HG02943 (cell line): Measurements from ENCODE around the gene CREB3.

ENCODE experiments used
- ATAC-seq: cut with Tn5 transposase; IDR thresholded peaks from one replicate; pipeline ENCODE4 v1.9.1; 2021; ENCODE audit warnings: mild to moderate bottlenecking, low read depth, moderate library complexity; ENCODE audit not compliant: unreplicated experiment

Gene CREB3

DNA sequence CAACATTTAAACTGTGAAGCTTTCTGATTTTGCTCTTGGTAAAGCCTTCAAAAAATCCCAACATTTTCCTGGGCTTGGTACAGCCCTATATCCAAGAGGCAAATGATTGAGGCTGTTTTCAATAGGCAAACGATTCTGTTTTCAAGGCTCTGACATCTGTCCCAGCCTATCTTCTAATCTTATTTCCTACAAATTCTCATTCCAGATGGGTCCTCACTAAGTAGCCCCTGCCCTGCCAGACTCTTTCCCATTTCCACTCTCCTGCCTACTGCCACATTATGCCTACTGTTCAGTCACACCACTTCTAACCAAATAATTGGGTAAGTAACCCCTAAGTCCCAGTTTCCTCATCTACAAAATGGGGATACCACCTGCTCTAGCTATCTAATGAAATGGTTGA, 13.1 kb downstream of the CREB3 start:
- no peak for ATAC-seq

DNA sequence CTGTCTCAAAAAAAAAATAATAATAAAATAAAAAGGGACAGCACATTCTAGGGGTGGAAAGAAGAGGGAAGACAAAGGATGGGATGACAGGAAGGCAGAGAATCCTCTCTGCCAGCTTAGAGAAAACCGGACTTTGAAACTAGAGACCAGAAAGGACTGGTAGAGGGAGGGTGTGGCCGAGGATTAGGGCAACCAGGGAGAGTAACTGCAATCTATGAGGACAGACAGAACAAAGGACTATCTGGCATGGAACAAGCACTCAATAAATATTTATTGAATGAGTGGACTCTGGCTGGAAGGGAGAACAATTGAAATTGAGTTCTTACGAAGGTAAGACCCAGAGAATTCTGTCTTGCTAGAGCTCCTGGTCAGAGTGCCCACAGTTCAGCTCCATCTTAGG, 14.1 kb downstream of the CREB3 start:
- no peak for ATAC-seq

GRCh38 chr9:35748242-35748857, 15.9 kb downstream of the CREB3 start:
- ATAC-seq, result no peak

DNA sequence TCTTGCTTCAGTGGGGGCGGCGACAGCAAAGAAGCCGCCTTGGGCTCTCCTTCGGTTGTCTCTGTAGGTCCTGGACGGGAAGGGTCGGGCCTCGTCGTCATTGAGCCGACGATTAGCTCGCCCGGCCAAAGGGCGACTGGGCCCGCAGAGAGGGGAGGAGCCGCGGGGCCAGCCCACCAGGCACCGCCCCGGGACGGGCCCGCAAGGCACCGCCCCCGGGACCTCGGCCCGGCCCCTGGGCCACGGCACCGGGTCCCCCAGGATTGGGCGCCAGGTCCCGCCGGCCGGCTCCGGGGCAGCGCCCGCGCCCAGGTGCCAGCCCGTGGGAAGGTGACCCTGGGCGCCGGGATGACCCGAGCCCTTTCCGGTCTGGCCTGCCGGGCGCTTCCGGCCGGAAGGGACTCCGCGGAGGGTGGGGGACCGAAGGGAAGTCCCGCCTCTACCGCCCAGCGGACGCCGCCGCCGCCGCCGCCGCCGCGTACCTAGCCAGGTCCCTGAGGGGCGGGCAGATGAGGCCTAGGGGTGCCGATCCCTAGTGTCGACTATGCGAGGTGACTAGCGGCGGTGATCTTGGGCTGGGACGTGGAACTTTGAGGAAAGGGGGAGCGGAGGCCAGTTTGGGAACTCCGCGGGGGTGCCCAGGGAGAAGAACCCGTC, 16.5 kb downstream of the CREB3 start, which contains the start of the genes GBA2 and RGP1:
TSS of gene GBA2 (minus strand) at position 371 of the 657 bp plus-strand sequence. CDS start 524 bp downstream, outside the sequence.
TSS of gene RGP1 (plus strand) at position 430 of the 657 bp plus-strand sequence. CDS start 469 bp downstream, outside the sequence.
- peak; percentile 60 for ATAC-seq

GRCh38 chr9:35749515-35750255, 17.2 kb downstream of the CREB3 start:
- peak; percentile 36 for ATAC-seq

DNA sequence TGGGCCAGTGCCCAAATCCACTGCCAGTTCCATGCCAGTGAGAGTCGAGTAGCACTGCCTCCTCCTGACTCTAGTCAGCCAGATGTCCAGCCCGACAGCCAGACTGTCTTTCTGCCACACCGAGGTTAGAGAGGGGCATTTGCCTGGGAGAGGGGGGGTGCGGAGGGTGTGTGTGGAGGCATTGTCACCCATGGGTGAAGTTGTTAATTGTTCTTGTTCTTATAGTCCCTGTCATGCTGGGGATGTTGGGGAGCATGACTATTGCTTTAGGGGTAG, 17.7 kb downstream of the CREB3 start:
- no peak for ATAC-seq

DNA sequence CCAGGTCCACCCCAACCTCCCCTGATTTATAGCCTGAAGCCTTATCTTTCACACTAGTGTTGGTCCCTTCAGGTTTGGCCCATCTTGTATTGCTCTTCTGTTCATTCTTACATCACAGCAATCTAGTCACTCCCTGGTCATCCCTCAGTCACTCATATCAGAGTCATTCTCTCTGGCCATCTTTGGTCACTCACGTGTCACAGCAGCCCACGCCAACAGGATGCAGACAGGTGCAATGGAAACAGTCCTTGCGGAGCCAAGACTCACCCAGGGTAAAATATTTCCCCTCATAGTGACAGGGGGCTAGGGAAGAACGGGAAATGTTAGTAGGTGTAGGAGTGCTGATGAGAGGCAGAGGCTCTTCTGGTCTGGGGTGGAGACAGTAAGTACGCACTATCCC, 21.0 kb downstream of the CREB3 start:
- ATAC-seq, result no peak

DNA sequence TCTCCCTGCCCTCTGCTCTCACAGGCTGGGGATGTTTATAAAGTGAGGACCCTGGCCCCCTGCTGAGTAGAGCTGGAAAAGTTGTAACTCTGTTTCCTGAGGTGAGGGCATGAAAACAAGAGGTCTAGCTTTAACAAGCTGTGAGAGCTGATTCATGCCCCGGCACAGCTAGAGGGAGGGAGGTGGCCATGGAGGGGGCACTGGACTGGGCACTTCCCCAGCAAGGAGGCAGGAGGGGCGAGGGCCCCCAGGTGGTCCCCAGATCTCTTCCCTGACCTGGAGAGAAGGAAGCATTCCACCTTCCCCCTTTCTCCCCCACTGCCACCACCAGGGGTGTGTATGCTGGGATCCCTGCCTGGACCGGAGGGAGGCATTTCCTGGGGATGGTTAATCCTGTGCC, 21.8 kb downstream of the CREB3 start, which contains the start of gene MSMP:
TSS of gene MSMP (minus strand) at position 13 of the 400 bp plus-strand sequence. CDS start 147 bp downstream, outside the sequence.
- no peak for ATAC-seq

GRCh38 chr9:35755071-35755470, 22.6 kb downstream of the CREB3 start:
- no peak for ATAC-seq

DNA sequence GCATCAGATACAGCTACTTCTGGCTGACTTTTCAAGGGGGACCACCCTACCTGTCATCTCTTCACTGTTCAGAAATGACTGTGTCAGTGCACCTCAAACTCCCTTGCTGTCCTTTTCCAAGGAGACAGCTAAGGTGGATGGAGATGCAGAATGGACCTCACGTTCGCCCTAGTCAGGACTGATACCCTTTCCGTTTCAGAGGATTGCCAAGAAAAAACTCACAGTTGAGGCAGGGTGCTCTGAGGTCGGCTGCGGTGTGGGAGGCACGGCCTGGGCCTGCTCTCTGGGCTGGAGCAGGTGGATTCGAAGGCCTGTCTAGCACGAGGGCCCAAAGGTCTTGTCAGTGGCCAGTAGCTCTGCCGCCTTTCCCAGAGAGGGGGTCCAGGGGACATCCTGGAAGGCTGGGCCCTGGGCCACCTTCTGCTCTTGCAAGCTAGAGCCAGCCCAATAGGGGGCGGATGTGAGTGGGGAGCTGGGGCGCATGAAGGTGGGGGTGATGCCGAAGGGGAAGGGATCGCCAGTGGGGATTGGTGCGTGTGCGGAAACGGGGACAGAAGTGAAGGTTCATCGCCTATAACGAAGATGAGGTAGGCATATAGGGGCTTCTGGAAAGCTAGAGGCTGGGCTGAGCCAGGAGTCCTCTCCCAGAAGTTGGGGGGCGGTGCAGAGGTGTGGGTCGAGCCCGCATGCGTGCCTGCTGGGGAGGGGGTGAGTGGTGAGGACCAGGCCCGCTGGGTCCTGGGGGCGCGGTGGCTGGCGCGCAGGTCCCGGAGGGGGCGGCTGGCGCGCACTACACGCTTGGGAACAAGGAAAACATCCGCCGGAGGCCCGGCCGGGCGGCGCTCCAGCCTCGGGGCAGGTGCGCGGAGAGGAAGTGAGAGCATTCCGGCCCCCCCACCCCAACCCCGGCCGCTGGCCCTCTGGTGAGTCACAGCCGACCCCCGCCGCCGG, 24.1 kb downstream of the CREB3 start:
- ATAC-seq, result peak; percentile 52

DNA sequence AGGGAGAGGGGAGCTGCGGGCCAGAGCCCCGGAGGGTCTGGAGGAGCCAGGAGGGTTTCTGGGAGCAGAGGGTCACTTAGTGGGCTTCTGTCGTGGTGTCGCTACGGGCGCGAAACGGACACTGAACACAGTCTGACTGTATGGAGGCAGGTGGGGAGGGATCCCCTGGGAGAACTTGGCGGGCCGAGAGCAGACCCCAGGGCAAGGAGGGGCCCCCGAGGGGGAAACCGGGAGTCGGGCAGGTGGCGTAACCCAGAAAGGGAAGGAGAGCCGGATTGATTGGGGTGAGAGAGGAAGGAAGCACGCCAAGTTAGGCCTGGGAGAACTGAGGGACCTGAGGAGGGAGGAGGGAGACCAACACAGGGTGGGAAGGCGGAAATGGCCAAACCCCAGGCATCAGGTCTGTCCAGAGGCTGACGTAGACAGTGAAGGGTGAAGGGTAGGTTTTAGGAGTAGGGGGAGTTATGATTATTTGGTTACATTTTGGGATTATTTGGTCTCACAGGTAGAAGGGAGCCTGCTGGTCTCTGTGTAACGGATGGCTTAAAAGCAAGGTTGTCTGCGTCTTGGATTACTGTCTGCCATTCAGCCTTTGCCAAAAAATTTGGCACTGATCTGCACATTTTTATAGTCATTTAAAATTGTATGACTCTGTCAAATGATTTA, 24.9 kb downstream of the CREB3 start:
- ATAC-seq, result peak; percentile 48

DNA sequence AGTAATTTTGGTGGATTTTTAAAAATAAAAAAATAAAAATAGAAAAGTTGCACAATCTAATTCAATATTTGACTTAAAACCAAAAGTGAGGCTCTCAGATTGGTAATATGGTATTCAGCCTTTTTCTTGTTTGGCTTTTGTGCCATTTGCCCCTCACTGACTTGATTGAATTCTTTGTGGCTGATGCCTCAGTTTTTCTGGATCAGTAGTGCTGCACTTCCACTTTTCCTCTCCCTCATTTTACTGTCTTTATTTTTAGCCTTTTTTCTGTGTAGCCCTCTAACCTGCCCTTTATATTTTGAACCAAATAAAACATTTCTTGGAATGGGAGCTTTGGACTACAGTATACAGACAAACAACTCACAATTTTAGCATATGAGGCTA, 25.4 kb downstream of the CREB3 start:
- ATAC-seq, result no peak

GRCh38 chr9:35758475-35759050, 26.1 kb downstream of the CREB3 start:
- no peak for ATAC-seq

GRCh38 chr9:35759795-35760194, 27.3 kb downstream of the CREB3 start:
- ATAC-seq, result no peak

DNA sequence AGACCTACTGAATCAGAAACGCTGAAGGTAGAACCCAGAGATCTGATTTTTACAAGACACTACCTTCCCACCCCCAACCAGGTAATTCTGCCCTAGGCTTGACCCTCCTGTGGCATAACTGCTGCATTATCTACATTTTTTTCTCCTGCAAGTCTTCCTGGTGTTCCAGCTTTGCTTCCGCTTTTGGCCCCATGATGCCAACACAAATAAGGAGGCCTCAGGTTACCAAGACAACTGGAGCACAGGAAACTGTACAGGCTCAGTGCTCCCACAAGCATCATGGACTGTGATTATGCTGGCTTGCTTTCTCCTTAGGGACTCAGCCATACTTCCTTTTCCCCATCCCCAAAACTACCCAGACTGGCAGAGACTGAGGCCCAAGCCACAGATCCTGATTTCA, 28.2 kb downstream of the CREB3 start:
- no peak for ATAC-seq

DNA sequence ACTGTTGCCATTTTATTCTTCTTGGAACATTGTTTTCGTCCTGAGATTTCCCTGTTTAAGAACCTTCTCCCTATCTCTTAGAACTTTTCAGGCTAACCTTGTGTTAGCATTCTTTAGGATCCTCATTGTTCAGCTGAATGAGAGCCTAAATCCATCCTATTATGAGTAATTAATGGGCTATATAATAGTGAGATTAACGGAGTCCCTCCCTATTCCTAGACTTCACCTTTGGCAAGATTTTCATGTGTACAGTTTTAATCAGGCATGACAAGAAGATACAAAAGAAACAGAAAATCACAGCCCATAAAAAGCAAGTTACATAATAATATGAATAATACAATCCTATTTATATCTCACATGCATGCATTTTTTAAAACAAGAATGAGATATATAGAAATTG, 30.7 kb downstream of the CREB3 start:
- no peak for ATAC-seq

DNA sequence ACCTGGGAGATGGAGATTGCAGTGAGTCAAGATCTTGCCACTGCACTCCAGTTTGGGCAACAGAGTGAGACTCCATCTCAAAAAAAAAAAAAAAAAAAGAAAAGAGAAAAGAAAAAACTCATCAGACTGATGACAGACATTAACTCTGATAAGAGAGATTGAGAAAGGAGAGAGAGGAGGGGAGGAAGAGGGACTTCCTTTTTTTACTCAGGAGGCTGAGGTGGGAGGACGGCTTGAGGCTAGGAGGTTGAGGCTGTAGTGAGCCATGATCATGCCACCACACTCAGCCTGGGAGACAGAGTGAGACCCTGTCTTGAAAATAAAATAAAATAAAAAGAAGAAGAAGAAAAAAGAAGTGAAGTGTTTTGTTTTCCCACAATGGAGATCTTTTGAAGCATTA, 31.3 kb downstream of the CREB3 start:
- no peak for ATAC-seq

DNA sequence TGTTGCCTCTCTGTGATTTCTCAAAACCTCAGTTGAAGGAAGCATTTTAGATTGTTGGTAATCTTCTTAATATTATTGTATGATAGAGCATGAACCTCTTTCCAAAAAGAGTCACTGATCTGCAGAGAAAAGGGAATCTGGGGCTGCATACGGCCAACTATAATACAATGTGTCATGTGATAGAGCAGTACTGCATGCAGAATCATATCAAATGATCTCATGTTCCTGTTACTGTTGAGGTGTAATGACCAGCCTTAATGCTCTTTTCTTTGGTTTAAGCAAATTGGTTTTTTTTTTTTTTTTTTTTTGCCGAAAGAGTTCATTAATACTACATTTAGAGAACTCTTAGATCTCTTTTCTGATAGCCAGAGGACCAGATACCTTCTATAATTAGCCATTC, 34.5 kb downstream of the CREB3 start:
- ATAC-seq, result no peak

- ATAC-seq, result no peak
Measured at GRCh38 chr9:35767458-35767857, 35.0 kb downstream of the CREB3 start.

DNA sequence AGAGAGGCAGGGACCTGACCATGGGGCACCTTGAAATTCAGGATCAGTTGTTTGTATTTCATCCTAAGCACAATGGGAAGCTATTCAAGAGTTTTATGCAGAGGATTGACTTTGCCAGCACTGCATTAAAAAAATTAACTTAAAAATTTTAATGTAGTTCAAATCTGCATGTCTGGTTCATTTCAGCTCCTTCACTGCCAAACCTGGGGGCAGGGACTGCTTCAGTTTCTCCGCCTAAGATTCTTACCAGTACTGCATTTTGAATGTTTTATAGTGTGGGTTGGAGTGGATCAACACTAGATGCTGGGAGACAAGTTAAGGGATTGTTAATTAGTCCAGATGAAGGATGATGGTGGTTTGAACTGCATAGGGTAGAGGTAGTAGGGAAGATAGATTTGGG, 37.3 kb downstream of the CREB3 start:
- ATAC-seq, result no peak
